PFSK-1 (cell line): ENCODE data around the gene CRY2.

Source experiments
- FOXP2 ChIP-seq: optimal IDR thresholded peaks from 2 replicates; pipeline ENCODE3; 2011; ENCODE audit warnings: borderline replicate concordance, control low read depth, inconsistent platforms; ENCODE audit not compliant: insufficient read depth; ENCODE audit errors: extremely low read length, extremely low read depth
- POLR2AphosphoS5 ChIP-seq: IDR thresholded peaks from 2 replicates; pipeline ENCODE4 v1.6.1; 2012; ENCODE audit warnings: low read depth, mild to moderate bottlenecking, control low read depth, low read length, moderate library complexity
- SIN3A ChIP-seq: IDR thresholded peaks from 2 replicates; pipeline ENCODE4 v1.6.1; 2012; ENCODE audit warnings: mild to moderate bottlenecking, low read length, moderate library complexity, borderline replicate concordance; ENCODE audit not compliant: insufficient read depth
- TAF1 ChIP-seq: IDR thresholded peaks from 2 replicates; pipeline ENCODE4 v1.6.1; 2012; ENCODE audit warnings: low read length, control low read depth, borderline replicate concordance; ENCODE audit not compliant: insufficient read depth

GRCh38 chr11:45828996-45829395 is 18.3 kb upstream of the CRY2 start:
- TF ChIP-seq FOXP2 (no peak), SIN3A (no peak), POLR2AphosphoS5 (no peak), TAF1 (no peak)
